Measurements from ENCODE around the gene KRTAP10-3.
"Not testable (repeated sequence)": the region's sequence is repeated elsewhere in the genome, so short reads cannot be mapped to it uniquely, and the experiment has no call there.

DNA sequence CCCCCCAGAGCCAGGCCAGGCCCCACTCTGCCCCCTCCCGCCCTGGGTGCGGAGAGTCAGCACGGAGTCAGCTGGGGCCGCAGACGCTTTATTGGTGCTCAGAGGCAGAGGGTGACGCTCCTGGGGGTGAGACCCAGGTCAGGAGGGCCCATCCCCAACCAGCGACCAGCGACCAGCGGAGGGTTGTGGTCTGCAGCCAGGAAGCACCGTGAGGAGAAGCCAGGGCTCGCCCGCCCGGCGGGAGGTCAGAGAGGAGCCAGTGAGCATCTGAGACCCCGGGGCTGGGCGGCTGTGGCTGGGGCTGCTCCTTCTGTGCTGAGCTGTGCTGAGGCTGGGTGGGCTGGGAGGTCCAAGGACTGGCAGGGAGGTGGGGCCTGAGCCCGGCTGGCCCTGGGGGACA lies 8.3 kb downstream of the KRTAP10-3 start:
- TF ChIP-seq, protein P1, sequence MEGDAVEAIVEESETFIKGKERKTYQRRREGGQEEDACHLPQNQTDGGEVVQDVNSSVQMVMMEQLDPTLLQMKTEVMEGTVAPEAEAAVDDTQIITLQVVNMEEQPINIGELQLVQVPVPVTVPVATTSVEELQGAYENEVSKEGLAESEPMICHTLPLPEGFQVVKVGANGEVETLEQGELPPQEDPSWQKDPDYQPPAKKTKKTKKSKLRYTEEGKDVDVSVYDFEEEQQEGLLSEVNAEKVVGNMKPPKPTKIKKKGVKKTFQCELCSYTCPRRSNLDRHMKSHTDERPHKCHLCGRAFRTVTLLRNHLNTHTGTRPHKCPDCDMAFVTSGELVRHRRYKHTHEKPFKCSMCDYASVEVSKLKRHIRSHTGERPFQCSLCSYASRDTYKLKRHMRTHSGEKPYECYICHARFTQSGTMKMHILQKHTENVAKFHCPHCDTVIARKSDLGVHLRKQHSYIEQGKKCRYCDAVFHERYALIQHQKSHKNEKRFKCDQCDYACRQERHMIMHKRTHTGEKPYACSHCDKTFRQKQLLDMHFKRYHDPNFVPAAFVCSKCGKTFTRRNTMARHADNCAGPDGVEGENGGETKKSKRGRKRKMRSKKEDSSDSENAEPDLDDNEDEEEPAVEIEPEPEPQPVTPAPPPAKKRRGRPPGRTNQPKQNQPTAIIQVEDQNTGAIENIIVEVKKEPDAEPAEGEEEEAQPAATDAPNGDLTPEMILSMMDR (IDR thresholded peaks at IDR 0.05) = not testable (repeated sequence)
- not testable (repeated sequence) for TF ChIP-seq ZFX (IDR thresholded peaks at IDR 0.05; ENCODE audit: borderline replicate concordance)
